IMR-90 (cell line): ENCODE data around the gene KDM4F. TPM values are rescaled to one million over a fixed set of nuclear protein-coding genes. Genes with fewer than 3 reads are reported as not detected.

Source experiments
- ATAC-seq: fragments of 200-7000 bp; cut with Tn5 transposase; 2 replicates; pipeline ENCODE4 v1.9.1; 2020; ENCODE audit warnings: low read depth, mild to moderate bottlenecking, moderate library complexity
- BruUV-seq: library from RNA; stranded (reverse); fragments of 400-500 nt; replicated peaks from 2 replicates; lab custom pipeline; 2021; lab: Mats Ljungman, UMichigan
- CTCF ChIA-PET: fragments of 300-600 bp; formaldehyde crosslinking; extraction: SDS; loops from one replicate; lab custom pipeline; 2021; ENCODE audit warnings: antibody characterized with exemption; lab: Yijun Ruan, JAX
- POLR2A ChIA-PET: fragments of 300-600 bp; sonication (Branson Sonifier 250); formaldehyde crosslinking; loops from one replicate; lab custom pipeline; 2022; ENCODE audit warnings: antibody characterized with exemption; ENCODE audit not compliant: unreplicated experiment; lab: Charles Lee
- DNase-seq: peaks from one replicate; pipeline ENCODE4 v3.0.0; 2013
- H2AFZ ChIP-seq: replicated peaks from 2 replicates; pipeline ENCODE3; 2013; ENCODE audit warnings: low read length, mild to moderate bottlenecking; ENCODE audit not compliant: poor library complexity
- H2AK5ac ChIP-seq: 2 replicates; pipeline ENCODE4 v1.6.1; 2013; ENCODE audit warnings: low read depth, low read length, inconsistent platforms
- H2AK9ac ChIP-seq: replicated peaks from 2 replicates; pipeline ENCODE3; 2013; ENCODE audit warnings: mild to moderate bottlenecking, low read depth, low read length, moderate library complexity; ENCODE audit not compliant: poor library complexity
- H2BK120ac ChIP-seq: 2 replicates; pipeline ENCODE4 v1.6.1; 2013; ENCODE audit warnings: low read depth, low read length, inconsistent platforms
- H2BK15ac ChIP-seq: 3 replicates; pipeline ENCODE4 v1.6.1; 2013; ENCODE audit warnings: low read depth, low read length, inconsistent platforms
- H2BK20ac ChIP-seq: 2 replicates; pipeline ENCODE4 v1.6.1; 2013; ENCODE audit warnings: low read depth, mild to moderate bottlenecking, inconsistent platforms, low read length, moderate library complexity
- H2BK5ac ChIP-seq: 2 replicates; pipeline ENCODE4 v1.6.1; 2013; ENCODE audit warnings: mild to moderate bottlenecking, low read depth, low read length, inconsistent platforms; ENCODE audit not compliant: poor library complexity, severe bottlenecking
- H3K14ac ChIP-seq: replicated peaks from 2 replicates; pipeline ENCODE4 v1.6.1; 2013; ENCODE audit warnings: low read depth, low read length, inconsistent platforms
- H3K18ac ChIP-seq: 2 replicates; pipeline ENCODE4 v1.6.1; 2013; ENCODE audit warnings: low read depth, low read length, control low read depth
- H3K23ac ChIP-seq: 2 replicates; pipeline ENCODE4 v1.6.1; 2013; ENCODE audit warnings: low read depth, low read length, inconsistent platforms
- H3K27ac ChIP-seq: 2 replicates; pipeline ENCODE4 v1.5.1; 2013; ENCODE audit warnings: mild to moderate bottlenecking, control low read depth, low read length; ENCODE audit not compliant: insufficient read depth
- H3K27me3 ChIP-seq: 2 replicates; pipeline ENCODE4 v1.6.1; 2013; ENCODE audit warnings: low read length; ENCODE audit not compliant: control insufficient read depth, insufficient read depth
- H3K36me3 ChIP-seq: 2 replicates; pipeline ENCODE4 v1.6.1; 2013; ENCODE audit warnings: low read length, mixed read lengths; ENCODE audit not compliant: control insufficient read depth, insufficient read depth
- H3K4ac ChIP-seq: 2 replicates; pipeline ENCODE4 v1.6.1; 2013; ENCODE audit warnings: low read depth, low read length, inconsistent platforms
- H3K4me1 ChIP-seq: 2 replicates; pipeline ENCODE4 v1.6.1; 2013; ENCODE audit warnings: low read length, mixed read lengths; ENCODE audit not compliant: control insufficient read depth, insufficient read depth
- H3K4me2 ChIP-seq: 2 replicates; pipeline ENCODE4 v1.6.1; 2013; ENCODE audit warnings: low read depth, mild to moderate bottlenecking, control low read depth, low read length, moderate library complexity
- H3K4me3 ChIP-seq: 2 replicates; pipeline ENCODE4 v1.5.1; 2013; ENCODE audit warnings: low read depth, mild to moderate bottlenecking, control low read depth, low read length, moderate library complexity; ENCODE audit not compliant: insufficient read depth
- H3K56ac ChIP-seq: 2 replicates; pipeline ENCODE4 v1.6.1; 2013; ENCODE audit warnings: low read length, inconsistent platforms; ENCODE audit not compliant: insufficient read depth; ENCODE audit errors: extremely low read depth
- H3K79me1 ChIP-seq, 2 experiments: 2 replicates each; pipeline ENCODE4 v1.6.1; 2013; ENCODE audit warnings: low read length in 2 of 2, inconsistent platforms in 1 of 2, low read depth in 1 of 2
- H3K9ac ChIP-seq: 2 replicates; pipeline ENCODE4 v1.6.1; 2013; ENCODE audit warnings: low read depth, low read length, control low read depth
- H3K9me1 ChIP-seq: 2 replicates; pipeline ENCODE4 v1.6.1; 2013; ENCODE audit warnings: low read length, inconsistent platforms; ENCODE audit not compliant: insufficient read depth
- H3K9me3 ChIP-seq: 2 replicates; pipeline ENCODE4 v1.6.1; 2013; ENCODE audit warnings: low read length; ENCODE audit not compliant: control insufficient read depth, insufficient read depth
- H4K20me1 ChIP-seq: 2 replicates; pipeline ENCODE4 v1.6.1; 2013; ENCODE audit warnings: low read length, inconsistent platforms; ENCODE audit not compliant: insufficient read depth
- H4K5ac ChIP-seq: 2 replicates; pipeline ENCODE4 v1.6.1; 2013; ENCODE audit warnings: mild to moderate bottlenecking, low read depth, low read length, control low read depth
- H4K8ac ChIP-seq, 2 experiments: 2 replicates each; pipeline ENCODE4 v1.6.1; 2013; ENCODE audit warnings: low read depth in 2 of 2, low read length in 2 of 2, control low read depth in 1 of 2, inconsistent platforms in 1 of 2
- H4K91ac ChIP-seq: 2 replicates; pipeline ENCODE4 v1.6.1; 2013; ENCODE audit warnings: low read depth, low read length, inconsistent platforms; ENCODE audit not compliant: insufficient read depth
- BHLHE40 ChIP-seq: fragments of 150-350 bp; IDR thresholded peaks from 2 replicates; pipeline ENCODE4 v1.6.1; 2016; ENCODE audit warnings: mild to moderate bottlenecking, low read depth, low read length
- CHD1 ChIP-seq: IDR thresholded peaks from 2 replicates; pipeline ENCODE4 v1.6.1; 2012; ENCODE audit warnings: low read depth, low read length, improper control_type of control experiment
- FOS ChIP-seq: fragments of 150-350 bp; IDR thresholded peaks from 2 replicates; pipeline ENCODE4 v1.6.1; 2016; ENCODE audit warnings: low read depth, low read length
- MAFK ChIP-seq: IDR thresholded peaks from 2 replicates; pipeline ENCODE4 v1.6.1; 2012; ENCODE audit warnings: low read depth, low read length, improper control_type of control experiment
- MAZ ChIP-seq: IDR thresholded peaks from 2 replicates; pipeline ENCODE4 v1.6.1; 2012; ENCODE audit warnings: low read depth, mild to moderate bottlenecking, low read length, improper control_type of control experiment, moderate library complexity, borderline replicate concordance
- MXI1 ChIP-seq: IDR thresholded peaks from 2 replicates; pipeline ENCODE4 v1.6.1; 2012; ENCODE audit warnings: low read depth, mild to moderate bottlenecking, low read length, moderate library complexity, borderline replicate concordance
- POLR2A ChIP-seq: IDR thresholded peaks from 2 replicates; pipeline ENCODE4 v1.6.1; 2012; ENCODE audit warnings: mild to moderate bottlenecking, low read depth, low read length
- RAD21 ChIP-seq: IDR thresholded peaks from 2 replicates; pipeline ENCODE4 v1.6.1; 2012; ENCODE audit warnings: low read length, improper control_type of control experiment
- RCOR1 ChIP-seq: IDR thresholded peaks from 2 replicates; pipeline ENCODE4 v1.6.1; 2012; ENCODE audit warnings: mild to moderate bottlenecking, low read length, improper control_type of control experiment; ENCODE audit not compliant: insufficient replicate concordance
- RFX5 ChIP-seq: IDR thresholded peaks from 2 replicates; pipeline ENCODE4 v1.8.0; 2012; ENCODE audit warnings: low read depth, mild to moderate bottlenecking, low read length, moderate library complexity
- WGBS, 2 experiments: methylation state at CpG; one replicate each; pipeline versions ENCODE4 v1.1.5 to v1.1.7; 2013; ENCODE audit warnings: missing lambda C conversion rate in 2 of 2; ENCODE audit not compliant: insufficient read length in 1 of 2; ENCODE audit errors: extremely low coverage in 2 of 2; 5-methylcytosine and 5-hydroxymethylcytosine counted together
- dilution Hi-C: fragments of 300-500 bp; cut with HindIII; formaldehyde crosslinking; loops from one replicate; pipeline ENCODE4 v1.14.3; 2018; ENCODE audit warnings: low sequenced_read_pairs; ENCODE audit not compliant: unreplicated experiment
- in situ Hi-C: fragments of 300-500 bp; cut with MboI; formaldehyde crosslinking; loops from 3 replicates; pipeline ENCODE4 v1.14.3; 2019; ENCODE audit warnings: low sequenced_read_pairs, inconsistent platforms, mixed read lengths
- intact Hi-C: fragments of 100-400 bp; cut with micrococcal nuclease; formaldehyde crosslinking; loops from 2 replicates; pipeline ENCODE4 v1.10.0; 2022
- polyA plus RNA-seq, 3 experiments: library from polyadenylated mRNA; depleted of rRNA; stranded (reverse); fragments of >200 nt; gene quantifications; 2 replicates each; pipeline ENCODE4 v1.2.3, GENCODE V29; 2012; ENCODE audit warnings: low replicate concordance in 1 of 3
- total RNA-seq: library from RNA; depleted of rRNA; stranded (reverse); fragments of >200 nt; gene quantifications from 2 replicates; pipeline ENCODE4 v1.2.3, GENCODE V29; 2012
- TF ChIP-seq, protein P1 (sequence below): conservative IDR thresholded peaks from 2 replicates; pipeline ENCODE4 v1.5.1; 2012; ENCODE audit warnings: mild to moderate bottlenecking, low read depth, low read length, improper control_type of control experiment
- TF ChIP-seq, protein P2 (sequence below): fragments of 150-350 bp; IDR thresholded peaks from 2 replicates; pipeline ENCODE4 v1.6.1; 2017; ENCODE audit warnings: mild to moderate bottlenecking, antibody characterized with exemption, low read length, low read depth
- TF ChIP-seq, protein P3 (sequence below): fragments of 150-350 bp; IDR thresholded peaks from 2 replicates; pipeline ENCODE4 v1.6.1; 2016; ENCODE audit warnings: low read depth, mild to moderate bottlenecking, low read length, moderate library complexity, borderline replicate concordance

The KDM4F gene
- total and polyA plus RNA-seq, 2 of the 4 experiments (the other 2 are of a cell fraction): not detected

DNA sequence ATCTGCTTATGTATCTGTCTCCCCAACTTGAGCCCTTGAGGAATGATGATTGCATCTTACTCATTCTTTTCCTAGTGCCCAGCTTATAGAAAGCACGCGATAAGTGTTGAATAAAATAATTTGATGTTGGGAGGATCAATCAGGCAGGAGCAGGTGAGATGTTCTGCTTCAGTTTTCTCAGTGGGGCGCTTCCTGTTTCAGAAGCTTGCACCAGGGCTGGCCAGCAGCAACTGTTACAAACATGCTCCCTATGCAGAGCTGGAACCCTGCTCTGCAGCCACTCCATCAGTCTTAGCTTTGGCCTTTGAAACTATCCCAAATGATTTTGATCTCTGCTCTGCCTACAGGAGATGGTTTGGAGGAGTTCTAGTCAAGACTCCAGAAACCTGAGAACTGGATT is 44.3 kb downstream of the KDM4F start:
- Histone ChIP-seq H4K20me1 (no peaks in the 10 kb centered on the region), H3K4me2 (no peak overlapping the region), H3K27ac (no peak overlapping the region), H3K9me3 (no peaks in the 10 kb centered on the region), H3K4ac (no peak overlapping the region), H3K23ac (no peak overlapping the region), H4K8ac (no peak overlapping the region), H3K9ac (no peak overlapping the region), H3K56ac (no peak overlapping the region), H2BK20ac (no peak overlapping the region), H2BK15ac (no peak overlapping the region), H2BK120ac (no peak overlapping the region), H4K5ac (no peak overlapping the region), H3K27me3 (no peaks in the 10 kb centered on the region), H3K4me1 (peaks cover 6% of the 10 kb centered on the region), H2AFZ (no peak overlapping the region), H3K14ac (no peak overlapping the region), H2AK5ac (no peak overlapping the region), H2BK5ac (no peak overlapping the region), H3K36me3 (no peaks in the 10 kb centered on the region), H3K9me1 (peaks cover 11% of the 10 kb centered on the region; the same call in 1 of the 2 replicates), H3K79me1 (peaks cover 4 to 6% of the 10 kb centered on the region in 2 experiments; a peak in 3 of 4 replicates), H3K18ac (no peak overlapping the region), H3K4me3 (no peak overlapping the region), H4K91ac (no peak overlapping the region), H2AK9ac (no peak overlapping the region)
- DNase-seq (no peak), ATAC-seq (no peak)
- ChIA-PET POLR2A (no interaction called here), CTCF (interaction anchor here (0.6 kb wide), 1 partner anchor 11 kb away, joined by 4 read pairs; no protein-coding TSS in a partner anchor)
- intact Hi-C loops (no loop called here), dilution Hi-C loops (no loop called here), in situ Hi-C loops (no loop called here)
- WGBS, 2 experiments: no CpG with 5 or more reads among the region's 3 CpGs
- BruUV-seq: no TSS peak
- TF ChIP-seq POLR2A (no peak), CHD1 (no peak), MAZ (no peak), RFX5 (no peak), FOS (no peak), BHLHE40 (no peak), MXI1 (no peak), RAD21 (no peak), RCOR1 (no peak), MAFK (no peak)
- TF ChIP-seq, protein P1, sequence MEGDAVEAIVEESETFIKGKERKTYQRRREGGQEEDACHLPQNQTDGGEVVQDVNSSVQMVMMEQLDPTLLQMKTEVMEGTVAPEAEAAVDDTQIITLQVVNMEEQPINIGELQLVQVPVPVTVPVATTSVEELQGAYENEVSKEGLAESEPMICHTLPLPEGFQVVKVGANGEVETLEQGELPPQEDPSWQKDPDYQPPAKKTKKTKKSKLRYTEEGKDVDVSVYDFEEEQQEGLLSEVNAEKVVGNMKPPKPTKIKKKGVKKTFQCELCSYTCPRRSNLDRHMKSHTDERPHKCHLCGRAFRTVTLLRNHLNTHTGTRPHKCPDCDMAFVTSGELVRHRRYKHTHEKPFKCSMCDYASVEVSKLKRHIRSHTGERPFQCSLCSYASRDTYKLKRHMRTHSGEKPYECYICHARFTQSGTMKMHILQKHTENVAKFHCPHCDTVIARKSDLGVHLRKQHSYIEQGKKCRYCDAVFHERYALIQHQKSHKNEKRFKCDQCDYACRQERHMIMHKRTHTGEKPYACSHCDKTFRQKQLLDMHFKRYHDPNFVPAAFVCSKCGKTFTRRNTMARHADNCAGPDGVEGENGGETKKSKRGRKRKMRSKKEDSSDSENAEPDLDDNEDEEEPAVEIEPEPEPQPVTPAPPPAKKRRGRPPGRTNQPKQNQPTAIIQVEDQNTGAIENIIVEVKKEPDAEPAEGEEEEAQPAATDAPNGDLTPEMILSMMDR: no peak
- TF ChIP-seq, protein P2, sequence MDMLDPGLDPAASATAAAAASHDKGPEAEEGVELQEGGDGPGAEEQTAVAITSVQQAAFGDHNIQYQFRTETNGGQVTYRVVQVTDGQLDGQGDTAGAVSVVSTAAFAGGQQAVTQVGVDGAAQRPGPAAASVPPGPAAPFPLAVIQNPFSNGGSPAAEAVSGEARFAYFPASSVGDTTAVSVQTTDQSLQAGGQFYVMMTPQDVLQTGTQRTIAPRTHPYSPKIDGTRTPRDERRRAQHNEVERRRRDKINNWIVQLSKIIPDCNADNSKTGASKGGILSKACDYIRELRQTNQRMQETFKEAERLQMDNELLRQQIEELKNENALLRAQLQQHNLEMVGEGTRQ: no peak
- TF ChIP-seq, protein P3, sequence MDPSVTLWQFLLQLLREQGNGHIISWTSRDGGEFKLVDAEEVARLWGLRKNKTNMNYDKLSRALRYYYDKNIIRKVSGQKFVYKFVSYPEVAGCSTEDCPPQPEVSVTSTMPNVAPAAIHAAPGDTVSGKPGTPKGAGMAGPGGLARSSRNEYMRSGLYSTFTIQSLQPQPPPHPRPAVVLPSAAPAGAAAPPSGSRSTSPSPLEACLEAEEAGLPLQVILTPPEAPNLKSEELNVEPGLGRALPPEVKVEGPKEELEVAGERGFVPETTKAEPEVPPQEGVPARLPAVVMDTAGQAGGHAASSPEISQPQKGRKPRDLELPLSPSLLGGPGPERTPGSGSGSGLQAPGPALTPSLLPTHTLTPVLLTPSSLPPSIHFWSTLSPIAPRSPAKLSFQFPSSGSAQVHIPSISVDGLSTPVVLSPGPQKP: no peak
